SH-SY5Y (cell line): Measurements from ENCODE around the gene SMTNL1.

ENCODE experiments used
- GATA2 ChIP-seq: IDR thresholded peaks from 2 replicates; pipeline ENCODE4 v1.6.1; 2011; ENCODE audit warnings: mild to moderate bottlenecking, low read depth, low read length
- GATA3 ChIP-seq: IDR thresholded peaks from 2 replicates; pipeline ENCODE4 v1.6.1; 2011; ENCODE audit warnings: low read depth, mild to moderate bottlenecking, low read length, moderate library complexity

- TF ChIP-seq GATA2 = no peak
- no peak for TF ChIP-seq GATA3
These were observed 38.9 kb upstream of the SMTNL1 start for GRCh38 chr11:57498540-57498939.
